Measurements from ENCODE around the gene RIOK1. TPM values are rescaled to one million over a fixed set of nuclear protein-coding genes. Genes with fewer than 3 reads are reported as not detected.

The RIOK1 gene
- total and polyA plus RNA-seq, 2 of the 8 experiments (the other 6 are each of a cell fraction or from before 2014, with no cell fraction given): 11.8 to 26.9 TPM

- H3K14ac ChIP-seq (ENCODE audit: insufficient read length): no peak overlapping the region
- no peak overlapping the region for H2BK15ac ChIP-seq (ENCODE audit: low read length)
- DNase-seq (ENCODE audit: low read depth in 1 of 2, low spot score in 2 of 2): no peak
- no peaks in the 10 kb centered on the region for H3K27me3 ChIP-seq (replicated peaks in 1 of 4; ENCODE audit: control insufficient read depth in 3 of 4, extremely low read depth in 1 of 4, insufficient read depth in 3 of 4, low read length in 3 of 4)
- H3K79me2 ChIP-seq (ENCODE audit: control insufficient read depth in 1 of 2, insufficient read depth in 2 of 2, low read length in 2 of 2): no peaks in the 10 kb centered on the region
- H2BK20ac ChIP-seq (ENCODE audit: low read length): no peak overlapping the region
- H2AK5ac ChIP-seq (ENCODE audit: low read depth, low read length): no peak overlapping the region
- H3K36me3 ChIP-seq (ENCODE audit: control insufficient read depth in 2 of 4, insufficient read depth in 4 of 4, low read length in 3 of 4): peaks cover 11 to 67% (median 47%) of the 10 kb centered on the region in 4 experiments
- H3K9me3 ChIP-seq (ENCODE audit: insufficient read depth in 2 of 2, low read depth in 1 of 2, low read length in 1 of 2): no peaks in the 10 kb centered on the region
- no peak overlapping the region for H3K9ac ChIP-seq (replicated peaks in 1 of 4; ENCODE audit: extremely low read depth in 1 of 4, low read depth in 3 of 4, low read length in 3 of 4)
- H2AFZ ChIP-seq (ENCODE audit: low read length): no peak overlapping the region
- no peak overlapping the region for H3K4me2 ChIP-seq (ENCODE audit: insufficient read depth in 1 of 2, low read depth in 2 of 2, low read length in 2 of 2)
- no peak overlapping the region for H2BK5ac ChIP-seq (ENCODE audit: low read depth, low read length)
- no peak overlapping the region for H2BK120ac ChIP-seq (replicated peaks; ENCODE audit: low read depth, low read length)
- H3K23ac ChIP-seq (ENCODE audit: insufficient read length): no peak overlapping the region
- H3K23me2 ChIP-seq (ENCODE audit: low read depth, low read length): no peaks in the 10 kb centered on the region; the same call in 1 of the 2 replicates
- H3K18ac ChIP-seq (ENCODE audit: extremely low read depth, low read length): no peak overlapping the region
- no peak overlapping the region for H4K8ac ChIP-seq (ENCODE audit: extremely low read depth, insufficient read depth, low read length)
- H3K27ac ChIP-seq (ENCODE audit: low read depth, low read length): no peak overlapping the region
- no peak overlapping the region for H3K4me3 ChIP-seq (ENCODE audit: extremely low read depth in 1 of 4, insufficient read depth in 2 of 4, low read depth in 3 of 4, low read length in 4 of 4)
- CTCF ChIA-PET (ENCODE audit: partially characterized antibody): interaction anchor here (0.6 to 1.7 kb wide), 3 partner anchors 8 to 313 kb away, joined by 3 to 4 read pairs (median 4); no protein-coding TSS in a partner anchor
- H4K91ac ChIP-seq (replicated peaks; ENCODE audit: insufficient read length, low read length): no peak overlapping the region
- H2BK12ac ChIP-seq (ENCODE audit: low read depth, low read length): no peak overlapping the region
- H3K56ac ChIP-seq (replicated peaks; ENCODE audit: insufficient read length, low read depth, low read length): no peak overlapping the region
- 98% methylated on average over 5 of the region's 5 CpGs; no CpG with 5 or more reads in 1 of the 2 experiments for WGBS, 2 experiments (ENCODE audit: extremely low coverage in 1 of 2, insufficient coverage in 1 of 2, insufficient read length in 1 of 2, insufficient replicate concordance in 2 of 2, low coverage in 1 of 2, low lambda C conversion rate in 2 of 2, missing lambda C conversion rate in 1 of 2)
- POLR2A ChIA-PET (ENCODE audit: partially characterized antibody): no interaction called here
- H4K20me1 ChIP-seq (replicated peaks in 1 of 2; ENCODE audit: control insufficient read depth in 1 of 2, insufficient read depth in 2 of 2, low read length in 2 of 2): no peaks in the 10 kb centered on the region
- H3K4me1 ChIP-seq (replicated peaks in 1 of 4; ENCODE audit: control insufficient read depth in 3 of 4, insufficient read depth in 4 of 4, low read length in 3 of 4): no peaks in the 10 kb centered on the region
- no peak overlapping the region for H3K4ac ChIP-seq (replicated peaks; ENCODE audit: insufficient read length, low read depth, low read length)
- no peak overlapping the region for H4K5ac ChIP-seq (ENCODE audit: insufficient read length, low read depth, low read length)
- FAIRE-seq: no peak
- H3K79me1 ChIP-seq (ENCODE audit: low read depth, low read length): no peaks in the 10 kb centered on the region
- no peak for TF ChIP-seq SUZ12 (IDR thresholded peaks at IDR 0.05; ENCODE audit: low read length)
- no peak for TF ChIP-seq JUND (IDR thresholded peaks at IDR 0.05; ENCODE audit: low read length)
- no peak for TF ChIP-seq SP2 (IDR thresholded peaks at IDR 0.05; ENCODE audit: low read length)
- TF ChIP-seq CTBP2 (IDR thresholded peaks at IDR 0.05; ENCODE audit: borderline replicate concordance, insufficient read depth, insufficient read length, low read length): no peak
- TF ChIP-seq SP4 (IDR thresholded peaks at IDR 0.05; ENCODE audit: low read length): no peak
- no peak for TF ChIP-seq KDM4A (IDR thresholded peaks at IDR 0.05; ENCODE audit: low read depth, low read length, severe bottlenecking)
- no peak for TF ChIP-seq YY1 (IDR thresholded peaks at IDR 0.05; ENCODE audit: low read depth, low read length)
- TF ChIP-seq ATF2 (IDR thresholded peaks at IDR 0.05; ENCODE audit: low read length): no peak
- no peak for TF ChIP-seq CBX5 (IDR thresholded peaks at IDR 0.05; ENCODE audit: low read depth, low read length)
- TF ChIP-seq GABPA (IDR thresholded peaks at IDR 0.05; ENCODE audit: borderline replicate concordance, insufficient read depth, low read length): no peak
These were observed 14.9 kb downstream of the RIOK1 start for GRCh38 chr6:7404546-7404945.

Measured in H1 (cell line).